Stimulated activated CD4-positive, alpha-beta T cell treated with anti-CD3 and anti-CD28 coated beads, Interleukin-12 subunit alpha, Interleukin-12 subunit beta, amount 100 ng/mL, for 4 hours (primary cell): Measurements from ENCODE around the gene HNRNPF.
A peak's percentile ranks its signal among the peaks of the same experiment; 100 is the strongest.

Experiments
- DNase-seq: peaks from one replicate; pipeline ENCODE4 v3.0.0-alpha.2; 2020

HNRNPF gene

GRCh38 chr10:43374194-43374593 is 34.8 kb downstream of the HNRNPF start:
- no peak for DNase-seq

DNA sequence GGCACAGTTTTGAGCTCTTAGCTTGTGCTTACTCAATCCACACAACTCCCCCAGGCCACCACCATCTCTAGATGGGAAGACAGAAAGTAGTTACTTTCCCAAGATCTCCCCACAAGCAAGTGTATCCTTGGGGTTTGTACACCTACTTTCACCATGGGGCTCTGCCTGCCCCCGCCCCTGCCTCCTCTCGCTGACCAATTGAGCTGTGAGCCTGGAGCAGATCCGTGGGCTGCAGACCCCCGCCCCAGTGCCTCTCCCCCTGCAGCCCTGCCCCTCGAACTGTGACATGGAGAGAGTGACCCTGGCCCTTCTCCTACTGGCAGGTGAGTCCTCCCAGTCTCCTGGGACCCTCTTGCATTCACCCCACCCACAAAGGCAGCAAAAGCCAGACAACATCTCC is 35.5 kb downstream of the HNRNPF start:
- DNase-seq, result no peak

DNA sequence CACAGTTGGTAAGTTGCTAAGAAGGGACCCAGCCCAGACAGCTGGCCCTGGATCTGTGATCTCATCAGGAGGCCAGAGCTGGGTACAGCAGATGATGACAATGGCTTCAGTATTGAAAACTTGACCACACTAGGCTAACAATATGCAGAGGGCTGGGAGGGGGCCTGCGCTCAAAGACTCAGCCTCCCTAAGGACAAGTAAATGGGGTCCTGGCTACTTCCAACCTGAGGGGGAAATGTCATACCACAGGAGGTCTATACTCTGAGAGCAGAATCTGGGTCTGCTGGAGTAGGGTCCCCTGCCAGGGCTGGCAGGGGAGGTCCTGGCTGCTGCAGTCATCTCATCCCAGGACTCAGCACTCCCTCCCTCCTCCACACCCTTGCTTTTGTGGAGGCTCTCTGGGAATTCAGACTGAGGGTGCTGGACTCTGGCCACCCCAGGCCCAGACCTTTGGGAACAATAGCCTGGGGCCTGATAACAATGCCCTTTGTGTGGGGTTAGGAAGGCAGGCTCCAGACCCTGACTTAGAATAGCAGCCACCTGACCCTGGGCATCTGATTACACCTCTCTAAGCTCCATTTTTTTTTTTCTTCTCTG is 36.1 kb downstream of the HNRNPF start:
- DNase-seq, result no peak

DNA sequence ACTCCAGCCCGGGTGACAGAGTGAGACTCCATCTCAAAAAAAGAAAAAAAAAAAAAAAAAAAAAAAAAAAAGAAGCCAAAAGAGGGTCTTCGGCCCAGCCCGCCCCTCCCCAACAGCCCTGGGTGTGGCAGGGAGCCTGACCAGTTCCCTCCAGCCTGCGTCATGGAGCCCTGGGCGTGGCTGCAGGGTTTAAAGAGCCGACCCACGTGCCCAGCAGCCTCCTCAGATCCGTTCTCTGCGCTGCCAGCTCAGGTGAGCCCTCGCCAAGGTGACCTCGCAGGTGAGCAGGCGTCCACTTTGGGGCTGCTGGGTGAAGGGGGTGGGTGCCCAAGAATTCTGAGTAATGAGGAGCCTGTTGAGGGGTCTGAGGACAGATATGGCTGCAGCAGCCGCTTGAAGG is 37.6 kb downstream of the HNRNPF start, which contains the start of gene FXYD4:
TSS of gene FXYD4 (plus strand) at position 219 of the 400 bp plus-strand sequence. CDS start 2,111 bp downstream, outside the sequence.
- DNase-seq, result no peak

DNA sequence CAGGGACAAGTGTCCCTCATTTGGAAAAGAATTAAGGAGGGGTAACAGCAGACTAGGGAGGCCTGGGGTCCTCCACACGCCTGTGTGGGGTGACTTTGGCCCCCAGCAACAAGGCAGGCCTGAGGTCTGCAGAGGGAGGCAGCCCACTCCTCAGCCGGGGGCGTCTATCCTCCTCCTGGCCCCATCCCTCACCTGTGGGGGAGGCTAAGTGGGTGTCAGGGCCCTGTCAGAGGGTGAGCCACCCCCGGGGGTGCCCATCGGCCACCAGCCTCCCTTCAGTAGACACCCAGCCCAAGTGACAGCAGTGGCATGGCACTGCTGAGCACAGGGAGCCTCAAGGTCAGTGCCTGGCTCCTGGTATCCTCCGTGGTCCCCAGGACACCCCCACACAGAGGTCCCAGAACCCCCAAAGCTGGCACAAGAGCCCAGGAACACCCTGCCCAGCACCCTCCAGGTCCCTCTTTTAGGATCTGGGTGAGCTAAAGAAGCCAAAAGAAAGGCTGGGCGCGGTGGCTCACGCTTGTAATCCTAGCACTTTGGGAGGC is 38.2 kb downstream of the HNRNPF start:
- DNase-seq, result no peak

DNA sequence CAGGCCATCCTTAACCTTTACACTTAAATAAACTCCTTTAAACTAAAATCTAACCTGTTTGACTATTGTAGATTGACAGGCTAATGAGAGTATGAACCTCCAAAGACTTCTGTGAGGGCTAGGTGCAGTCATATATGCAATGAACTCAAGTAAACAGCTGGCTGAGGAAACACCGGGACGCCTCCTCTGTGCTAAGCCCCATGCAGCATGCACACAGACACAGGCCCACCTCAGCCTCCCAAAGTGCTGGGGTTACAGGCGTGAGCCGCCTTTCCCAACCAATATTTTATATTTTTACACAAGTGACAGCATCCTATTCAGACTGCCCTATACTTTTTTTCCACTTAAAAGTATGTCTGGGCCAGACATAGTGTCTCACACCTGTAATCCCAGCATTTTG is 39.1 kb downstream of the HNRNPF start:
- no peak for DNase-seq

DNA sequence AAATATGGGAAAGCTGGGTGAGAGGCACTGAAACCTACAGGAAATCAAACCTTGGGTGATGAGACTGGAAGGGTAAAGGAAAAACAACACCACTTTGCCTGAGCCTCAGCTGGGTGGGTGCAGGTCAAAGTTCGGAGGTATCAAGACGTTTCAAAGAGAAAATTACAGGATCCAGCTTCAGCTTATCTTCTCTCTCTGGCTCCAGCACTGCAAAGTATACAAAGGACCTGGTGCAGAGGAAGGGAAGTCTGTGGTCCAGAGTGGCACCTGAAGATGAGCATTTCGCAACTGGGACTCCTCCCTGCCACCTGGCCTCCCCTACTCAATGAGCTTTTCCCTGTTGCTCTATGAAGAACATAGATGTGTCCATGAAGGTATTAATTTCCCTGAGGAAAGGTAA is 44.0 kb downstream of the HNRNPF start:
- DNase-seq, result no peak

GRCh38 chr10:43362191-43362839 is 46.7 kb downstream of the HNRNPF start:
- DNase-seq, result peak; percentile 98

DNA sequence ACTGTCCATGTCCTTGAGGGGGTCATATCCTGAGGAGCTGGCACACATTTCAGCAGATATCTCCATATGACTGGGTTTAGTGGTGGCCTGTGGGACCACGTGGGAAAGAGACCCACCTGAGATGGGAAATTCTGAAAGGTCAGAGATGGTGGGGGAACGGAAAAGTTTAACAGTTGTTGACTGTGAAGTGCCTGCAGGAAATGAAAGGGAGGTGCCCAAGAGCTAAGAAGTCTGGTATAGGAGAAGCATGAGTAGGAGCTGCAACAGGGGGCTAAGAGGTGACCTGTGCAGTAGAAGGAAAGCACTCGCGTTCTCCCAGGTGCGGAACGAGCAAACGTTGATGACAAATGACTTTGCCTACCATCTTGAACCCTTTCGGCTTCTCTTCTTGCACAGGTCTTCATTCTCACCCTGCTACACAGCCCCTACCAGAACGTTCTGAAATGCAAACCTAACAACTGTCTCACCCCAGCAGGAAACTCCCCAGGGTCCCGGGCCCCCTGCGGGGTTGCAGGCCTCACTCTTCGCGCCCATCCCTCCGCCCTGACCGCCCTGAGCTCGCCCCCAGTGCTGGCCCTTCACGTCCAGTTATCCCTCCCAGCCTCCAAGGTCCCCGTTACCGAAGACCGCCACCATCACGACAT is 47.3 kb downstream of the HNRNPF start:
- DNase-seq, result no peak

DNA sequence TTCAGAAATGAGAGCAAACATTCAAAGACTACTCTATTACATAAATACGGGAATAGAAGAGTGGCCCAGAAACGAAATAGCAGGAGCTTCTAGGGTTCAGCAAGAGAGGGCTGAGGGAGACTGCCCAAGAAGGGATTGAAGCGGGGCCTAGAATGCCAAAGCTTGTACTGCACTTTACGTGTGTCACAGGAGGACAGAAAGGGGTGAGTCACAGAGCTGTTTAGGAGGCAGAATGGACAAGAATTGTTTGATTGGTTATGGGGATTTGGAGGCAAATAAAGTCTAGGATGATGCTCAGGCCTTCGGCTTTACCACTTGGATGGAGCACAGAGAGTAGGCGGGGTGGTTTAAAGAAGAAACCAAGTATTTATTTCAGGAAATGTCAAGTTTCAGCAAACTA is 48.9 kb downstream of the HNRNPF start:
- no peak for DNase-seq

- no peak for DNase-seq
Observed at GRCh38 chr10:43355749-43356371, 53.1 kb downstream of the HNRNPF start.

DNA sequence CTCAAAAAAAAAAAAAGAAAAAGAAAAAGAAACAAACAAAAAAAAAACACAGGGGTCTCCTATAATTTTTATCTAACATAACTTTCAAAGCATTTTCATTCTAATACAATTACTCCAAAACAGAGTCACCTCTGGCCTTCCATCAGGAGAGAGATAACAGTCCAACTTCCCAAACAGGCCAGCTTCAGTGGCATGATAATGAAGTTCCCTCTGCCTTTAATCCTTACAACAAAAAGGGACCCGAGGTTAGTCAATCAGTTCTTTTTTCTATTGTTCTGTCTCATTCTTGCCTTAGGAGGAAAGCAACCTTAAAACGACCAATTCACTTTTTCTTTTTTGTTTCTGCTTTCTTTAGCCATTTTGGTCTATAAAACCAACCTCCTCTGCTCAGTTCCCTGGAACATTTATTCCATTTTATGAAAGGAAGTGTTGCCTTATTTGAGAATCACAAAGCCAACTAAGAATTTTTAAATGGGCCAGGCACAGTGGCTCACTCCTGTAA is 54.1 kb downstream of the HNRNPF start:
- DNase-seq, result no peak

DNA sequence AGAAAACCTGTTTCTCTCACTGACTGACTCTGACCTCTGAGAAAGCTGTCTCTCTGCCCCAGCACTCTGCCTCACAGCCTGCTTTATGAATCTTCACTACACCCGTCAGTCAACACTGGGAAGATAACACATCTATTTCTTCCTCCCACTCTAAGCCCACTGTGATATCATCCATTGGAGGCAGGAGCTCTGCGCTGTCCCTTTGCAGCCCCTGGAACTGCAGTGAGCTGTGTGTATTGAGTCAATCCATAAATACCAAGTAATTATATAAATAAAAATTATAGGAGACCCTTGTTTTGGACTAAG is 54.7 kb downstream of the HNRNPF start:
- no peak for DNase-seq

GRCh38 chr10:43353495-43354329 is 55.3 kb downstream of the HNRNPF start:
- DNase-seq, result no peak

GRCh38 chr10:43352951-43353350 is 56.0 kb downstream of the HNRNPF start:
- no peak for DNase-seq

DNA sequence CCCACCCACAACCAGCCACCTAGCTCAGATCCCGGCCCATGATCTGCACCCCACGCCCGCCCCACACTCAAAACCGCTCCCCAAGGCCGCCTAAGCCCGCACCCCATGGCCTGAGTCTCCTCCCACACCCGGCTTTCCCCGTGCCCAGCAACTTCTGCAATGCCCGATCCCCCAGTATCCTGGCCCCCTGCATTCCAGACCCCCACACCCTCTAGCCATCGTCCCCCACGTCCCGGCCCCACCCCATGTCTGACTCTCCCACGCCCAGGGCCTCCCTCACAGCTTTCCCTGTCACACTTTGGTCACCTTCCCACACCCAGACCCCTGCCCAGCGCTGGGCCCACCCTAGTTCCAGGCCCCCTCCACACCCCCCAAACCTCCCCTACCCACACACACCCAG is 57.7 kb downstream of the HNRNPF start:
- no peak for DNase-seq

DNA sequence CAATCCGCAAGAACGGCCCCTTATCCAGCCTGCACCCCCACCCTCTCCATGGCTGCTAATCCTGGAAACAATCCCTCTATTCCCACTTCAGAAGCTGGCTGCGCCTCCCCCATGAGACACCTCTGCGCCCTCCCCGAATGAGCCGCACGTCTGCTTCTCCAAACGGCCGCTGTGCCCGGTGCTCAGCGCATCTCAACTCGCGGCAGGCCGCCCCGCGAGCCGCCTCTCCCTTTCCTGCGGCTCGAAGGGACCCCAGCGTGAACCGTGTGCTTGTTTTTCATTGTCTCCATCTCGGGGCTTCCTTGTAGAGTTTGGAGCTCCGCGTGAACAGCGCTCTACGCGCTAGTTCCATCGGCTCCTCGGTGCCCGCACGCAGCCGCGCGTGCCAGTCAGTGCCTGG is 58.3 kb downstream of the HNRNPF start:
- DNase-seq, result no peak

GRCh38 chr10:43350156-43350555 is 58.8 kb downstream of the HNRNPF start:
- no peak for DNase-seq

- peak; percentile 80 for DNase-seq
Observed at GRCh38 chr10:43348511-43349312, 60.3 kb downstream of the HNRNPF start.

DNA sequence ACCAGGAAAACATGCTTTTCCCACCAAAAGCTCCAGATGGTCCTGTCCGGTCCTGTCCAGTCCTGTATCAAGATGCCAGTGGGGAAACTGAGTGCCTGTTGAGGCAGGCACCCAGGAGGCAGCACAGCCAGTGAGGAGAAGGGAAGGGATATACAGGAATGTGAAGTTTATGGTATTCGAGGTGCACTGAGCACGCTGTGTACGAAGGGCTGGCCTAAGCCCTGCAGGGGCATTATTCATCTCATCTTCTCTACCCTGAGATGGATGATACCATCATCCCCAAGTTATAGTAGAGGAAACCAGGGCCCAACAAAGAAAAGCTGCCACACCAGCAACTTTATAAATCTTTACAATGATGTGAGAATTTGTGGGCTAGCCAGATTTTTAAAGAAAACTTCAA is 61.0 kb downstream of the HNRNPF start:
- no peak for DNase-seq

DNA sequence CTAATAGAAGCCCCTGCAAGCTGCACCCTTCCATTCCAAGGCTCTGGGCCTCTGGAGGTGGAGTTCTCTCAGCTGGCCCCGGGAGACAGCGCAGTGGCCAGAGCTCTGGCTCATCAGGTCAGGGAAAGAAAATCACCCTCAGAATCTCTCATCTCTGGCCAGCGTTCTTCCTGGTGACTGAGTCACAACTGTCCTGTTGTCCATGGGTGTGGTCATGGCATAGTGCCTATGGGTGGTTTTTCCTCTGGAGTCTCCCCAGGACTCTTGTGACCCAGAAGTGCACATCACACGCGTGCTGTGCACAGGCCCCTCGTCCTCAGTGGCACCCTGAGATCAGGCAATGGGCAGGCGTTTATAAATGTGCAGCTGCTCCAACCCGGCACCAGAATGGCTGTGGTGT is 64.9 kb downstream of the HNRNPF start:
- no peak for DNase-seq

GRCh38 chr10:43343126-43343525 is 65.9 kb downstream of the HNRNPF start:
- no peak for DNase-seq
